NCI-H82 treated with DMSO at 0.1 percent for 48 hours (cell line): Measurements from ENCODE around the gene BSG.

Experiments
- DNase-seq: peaks from one replicate; lab custom pipeline; 2025; ENCODE audit not compliant: unreplicated experiment; lab: John Stamatoyannopoulos, UW

Gene BSG

DNA sequence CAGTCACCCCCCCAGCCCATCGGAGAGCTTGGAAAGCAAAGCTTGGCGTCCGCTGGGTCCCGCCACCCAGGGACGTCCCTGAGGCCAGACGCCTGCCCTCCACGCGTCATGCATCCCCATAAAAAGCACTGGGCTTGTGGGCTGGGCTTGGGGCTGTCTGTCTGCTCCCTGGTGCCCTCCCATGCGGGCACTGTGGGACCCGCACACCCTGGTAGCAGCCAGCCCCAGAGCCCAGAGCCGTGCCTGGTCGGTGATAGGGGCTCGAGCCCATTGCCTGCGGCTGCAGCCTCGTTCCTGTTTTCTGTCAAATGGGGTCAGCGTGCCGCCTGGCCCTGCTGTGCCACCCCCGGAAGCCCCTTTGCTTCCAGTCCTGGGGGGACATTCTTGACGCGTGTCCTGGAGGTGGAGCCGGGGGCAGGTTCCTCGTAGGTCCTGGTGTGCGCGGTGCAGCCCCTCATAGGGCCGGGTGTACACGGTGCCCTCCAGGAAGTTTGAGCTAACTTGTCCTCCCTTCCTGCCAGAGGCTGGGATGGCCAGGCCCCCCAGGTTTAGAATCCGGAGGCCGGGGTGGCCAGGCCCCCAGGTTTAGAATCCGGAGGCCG lies 32.9 kb upstream of the BSG start:
- no peak for DNase-seq

DNA sequence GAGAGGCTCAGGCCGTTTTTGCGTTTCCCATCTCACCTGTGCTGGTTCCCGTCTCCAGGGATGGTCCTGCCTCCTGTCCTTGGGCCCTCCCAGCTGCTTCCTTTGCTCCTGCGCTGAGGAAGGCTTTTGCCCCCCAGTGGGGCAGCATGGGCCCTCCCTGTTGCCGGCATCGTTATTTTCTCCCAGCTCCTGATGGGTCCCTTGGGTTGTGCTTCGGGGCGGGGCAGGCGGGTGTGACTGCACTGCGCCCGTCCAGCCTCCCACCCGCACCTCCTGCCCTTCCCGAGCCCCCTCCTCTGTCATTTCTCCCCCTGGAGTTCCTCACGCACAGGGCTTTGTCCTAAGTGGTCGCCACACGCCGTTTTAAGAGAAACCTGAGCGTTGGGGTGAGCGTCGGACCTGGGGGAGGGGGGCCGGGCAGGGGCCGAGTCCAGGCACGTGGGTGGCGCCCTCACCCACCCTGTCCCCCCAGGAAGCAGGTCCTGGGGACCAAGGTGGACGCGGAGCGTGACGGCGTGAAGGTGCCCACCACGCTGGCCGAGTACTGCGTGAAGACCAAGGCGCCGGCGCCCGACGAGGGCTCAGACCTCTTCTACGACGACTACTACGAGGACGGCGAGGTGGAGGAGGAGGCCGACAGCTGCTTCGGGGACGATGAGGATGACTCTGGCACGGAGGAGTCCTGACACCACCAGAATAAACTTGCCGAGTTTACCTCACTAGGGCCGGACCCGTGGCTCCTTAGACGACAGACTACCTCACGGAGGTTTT lies 31.3 kb upstream of the BSG start:
- no peak for DNase-seq

DNA sequence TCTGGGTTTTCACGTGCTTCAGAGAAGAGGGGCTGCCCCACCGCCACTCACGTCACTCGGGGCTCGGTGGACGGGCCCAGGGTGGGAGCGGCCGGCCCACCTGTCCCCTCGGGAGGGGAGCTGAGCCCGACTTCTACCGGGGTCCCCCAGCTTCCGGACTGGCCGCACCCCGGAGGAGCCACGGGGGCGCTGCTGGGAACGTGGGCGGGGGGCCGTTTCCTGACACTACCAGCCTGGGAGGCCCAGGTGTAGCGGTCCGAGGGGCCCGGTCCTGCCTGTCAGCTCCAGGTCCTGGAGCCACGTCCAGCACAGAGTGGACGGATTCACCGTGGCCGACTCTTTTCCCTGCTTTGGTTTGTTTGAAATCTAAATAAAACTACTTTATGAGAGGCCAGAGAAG lies 30.7 kb upstream of the BSG start:
- no peak for DNase-seq

DNA sequence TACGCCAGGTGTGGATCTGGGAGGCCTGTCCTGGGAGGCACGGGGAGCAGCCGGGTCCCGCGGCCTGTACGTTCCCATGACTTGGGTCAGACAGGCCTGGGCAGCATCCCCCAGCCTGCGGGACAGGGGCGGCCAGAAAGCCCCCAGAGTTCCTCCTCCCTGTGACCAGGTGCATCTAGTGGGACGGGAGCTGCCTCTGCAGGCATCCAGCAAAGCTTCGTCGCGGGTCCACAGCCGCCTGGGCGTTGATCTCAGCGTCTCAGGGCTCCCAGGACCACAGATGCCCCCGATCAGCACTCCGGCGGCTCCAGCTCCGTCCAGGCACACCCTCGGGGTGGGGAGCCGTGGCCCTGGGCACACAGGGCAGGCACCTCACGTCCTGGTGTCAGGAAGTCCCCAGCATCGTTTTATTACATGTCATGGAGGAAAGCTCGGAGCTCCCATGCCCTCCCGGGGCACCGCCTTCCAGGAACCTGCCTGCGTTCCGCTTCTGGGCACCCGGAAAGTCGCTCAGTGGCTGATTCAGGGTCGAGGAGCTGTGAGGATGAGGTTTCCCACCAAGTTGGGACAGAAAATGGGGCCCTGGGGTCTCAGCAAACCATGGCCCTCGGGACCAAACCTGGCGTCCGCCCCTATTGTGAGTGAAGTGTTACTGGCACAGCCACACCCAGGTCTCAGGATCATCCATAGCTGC lies 30.1 kb upstream of the BSG start:
- DNase-seq, result no peak

DNA sequence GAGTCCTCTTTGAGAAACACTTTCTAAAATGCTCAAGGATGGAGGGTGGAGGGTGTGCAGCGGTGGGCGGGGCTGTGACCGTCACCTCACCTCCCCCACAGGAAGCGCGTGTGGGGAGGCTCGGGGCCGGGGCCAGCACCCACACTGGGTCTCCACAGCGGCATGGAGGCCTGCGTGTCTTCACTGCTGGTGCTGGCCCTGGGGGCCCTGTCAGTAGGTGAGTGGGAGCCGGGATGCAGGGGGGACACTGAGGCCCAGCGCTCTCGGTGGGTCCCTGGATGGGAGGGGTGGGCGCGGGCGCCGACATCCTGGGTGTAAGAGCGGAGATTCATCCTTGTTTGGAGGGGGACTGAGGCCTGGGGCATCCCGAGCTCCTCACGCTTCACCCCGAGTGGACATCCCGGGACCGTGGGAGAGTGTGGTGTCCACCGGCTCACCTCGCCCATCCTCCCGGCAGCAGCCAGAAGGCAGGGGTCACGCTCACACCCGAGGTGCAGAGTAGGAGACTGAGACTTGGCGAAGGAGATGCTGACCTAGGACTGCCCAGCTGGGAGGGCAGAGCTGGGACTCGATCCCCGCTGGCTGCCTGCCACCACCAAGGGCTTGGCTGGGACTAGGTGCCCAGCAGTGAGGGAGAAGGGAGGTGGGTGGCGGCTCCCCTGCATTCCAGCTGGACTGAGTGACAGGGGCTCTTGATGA lies 28.3 kb upstream of the BSG start, which contains the start of gene GZMM:
TSS of gene GZMM (plus strand) at position 144 of the 699 bp plus-strand sequence. CDS start at position 163, 19 bp downstream.
- DNase-seq, result no peak

DNA sequence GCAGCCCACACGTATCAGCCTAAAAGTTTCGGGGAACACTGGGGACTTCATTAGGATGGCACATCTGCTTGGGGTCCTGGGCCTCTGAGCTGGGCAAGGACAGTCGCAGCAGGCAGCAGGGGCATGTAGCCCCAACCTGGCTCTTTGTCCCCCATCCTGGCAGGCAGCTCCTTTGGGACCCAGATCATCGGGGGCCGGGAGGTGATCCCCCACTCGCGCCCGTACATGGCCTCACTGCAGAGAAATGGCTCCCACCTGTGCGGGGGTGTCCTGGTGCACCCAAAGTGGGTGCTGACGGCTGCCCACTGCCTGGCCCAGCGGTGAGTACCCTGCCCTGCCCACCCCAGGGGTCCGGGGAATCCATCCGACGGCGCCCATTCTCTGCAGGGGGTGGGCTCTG lies 25.3 kb upstream of the BSG start:
- DNase-seq, result no peak

DNA sequence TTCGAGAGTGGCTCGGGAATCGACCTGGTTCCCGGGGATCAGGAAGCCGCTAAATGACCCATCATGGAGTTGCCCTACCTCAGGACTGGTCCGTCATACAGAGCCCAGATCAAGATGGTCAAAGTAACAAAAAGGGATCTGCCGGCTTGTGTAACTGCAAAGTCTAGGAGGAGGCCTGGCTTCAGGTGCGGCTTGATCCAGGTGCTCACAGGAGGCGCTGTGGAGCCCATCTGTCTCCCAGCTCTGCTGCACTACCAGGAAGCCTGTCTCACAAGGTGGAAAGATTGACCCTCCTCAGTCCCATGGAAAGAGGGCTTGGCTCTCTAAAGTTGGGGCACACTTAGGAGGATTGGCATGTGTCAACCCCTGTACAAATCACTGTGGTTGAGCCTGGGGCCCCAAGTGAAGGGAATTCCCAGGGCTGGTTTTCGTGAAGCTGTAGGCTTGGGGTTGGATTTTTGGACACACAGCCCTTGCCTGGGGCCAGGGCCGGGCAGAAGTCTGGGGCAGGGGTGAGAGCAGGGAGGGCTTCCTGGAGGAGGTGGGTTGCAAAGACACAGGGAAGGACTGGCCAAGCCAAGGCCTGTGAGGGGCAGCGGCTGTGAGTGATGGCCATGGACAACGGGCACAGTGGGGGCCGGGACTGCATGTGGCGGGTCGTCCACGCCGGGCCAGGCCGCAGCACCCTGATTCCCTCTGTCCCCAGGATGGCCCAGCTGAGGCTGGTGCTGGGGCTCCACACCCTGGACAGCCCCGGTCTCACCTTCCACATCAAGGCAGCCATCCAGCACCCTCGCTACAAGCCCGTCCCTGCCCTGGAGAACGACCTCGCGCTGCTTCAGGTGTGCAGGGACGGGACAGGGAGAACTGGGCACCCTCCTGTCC lies 24.3 kb upstream of the BSG start:
- no peak for DNase-seq

DNA sequence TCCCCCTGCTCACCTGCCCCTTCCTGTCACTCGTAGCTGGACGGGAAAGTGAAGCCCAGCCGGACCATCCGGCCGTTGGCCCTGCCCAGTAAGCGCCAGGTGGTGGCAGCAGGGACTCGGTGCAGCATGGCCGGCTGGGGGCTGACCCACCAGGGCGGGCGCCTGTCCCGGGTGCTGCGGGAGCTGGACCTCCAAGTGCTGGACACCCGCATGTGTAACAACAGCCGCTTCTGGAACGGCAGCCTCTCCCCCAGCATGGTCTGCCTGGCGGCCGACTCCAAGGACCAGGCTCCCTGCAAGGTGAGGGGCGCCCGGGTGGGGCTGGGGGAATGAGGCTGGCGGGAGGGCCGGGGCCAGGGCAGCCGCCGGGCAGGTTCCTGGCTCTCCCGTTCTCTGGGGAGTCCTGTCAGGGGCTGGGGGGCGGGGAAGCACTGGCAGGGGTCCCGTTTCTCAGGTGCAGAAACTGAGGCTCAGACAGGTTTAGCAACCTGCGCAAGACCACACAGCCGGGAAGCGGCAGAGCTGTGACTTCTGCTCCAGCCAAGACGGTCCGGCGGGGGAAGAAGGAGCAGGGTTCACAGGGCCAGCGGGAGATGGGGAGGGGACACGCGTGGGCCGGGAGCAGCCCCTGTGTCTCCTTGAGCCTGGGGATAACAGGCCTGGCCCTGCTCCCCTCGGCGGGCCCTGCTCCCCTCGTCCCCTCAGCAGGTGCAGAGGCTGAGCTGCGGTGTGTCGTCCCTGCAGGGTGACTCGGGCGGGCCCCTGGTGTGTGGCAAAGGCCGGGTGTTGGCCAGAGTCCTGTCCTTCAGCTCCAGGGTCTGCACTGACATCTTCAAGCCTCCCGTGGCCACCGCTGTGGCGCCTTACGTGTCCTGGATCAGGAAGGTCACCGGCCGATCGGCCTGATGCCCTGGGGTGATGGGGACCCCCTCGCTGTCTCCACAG lies 23.2 kb upstream of the BSG start:
- no peak for DNase-seq

DNA sequence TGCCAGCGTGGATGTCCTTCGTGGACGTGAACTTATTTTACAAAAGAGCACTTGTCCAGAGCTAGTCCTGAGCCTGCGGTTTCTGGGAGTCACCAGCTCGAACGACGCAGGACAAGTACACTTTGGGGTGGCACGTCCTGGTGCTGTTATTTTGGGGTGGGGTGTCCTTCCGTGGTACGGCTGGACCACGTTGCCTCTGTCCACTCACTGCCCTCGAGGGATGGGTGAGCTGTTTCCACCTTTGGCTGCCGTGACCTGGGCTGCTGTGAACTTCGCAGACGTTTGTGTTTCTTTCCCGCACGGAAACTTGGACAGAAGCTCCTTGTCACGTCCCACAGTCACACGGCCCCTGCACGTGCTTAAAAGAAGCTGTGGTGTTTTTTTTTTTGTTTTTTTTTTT lies 17.6 kb upstream of the BSG start:
- DNase-seq, result no peak

DNA sequence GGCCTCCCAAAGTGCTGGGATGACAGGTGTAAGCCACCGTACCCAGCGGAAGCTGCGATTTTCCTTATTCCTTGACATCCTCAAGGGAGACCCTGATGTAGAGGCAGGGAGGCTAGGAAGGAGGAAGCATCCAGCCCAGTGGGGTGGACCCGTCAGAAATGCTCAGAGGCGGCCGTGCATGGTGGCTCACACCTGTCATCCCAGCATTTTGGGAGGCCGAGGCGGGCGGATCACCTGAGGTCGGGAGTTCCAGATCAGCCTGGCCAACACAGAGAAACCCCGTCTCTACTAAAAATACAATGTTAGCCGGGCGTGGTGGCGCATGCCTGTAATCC lies 17.0 kb upstream of the BSG start:
- no peak for DNase-seq

DNA sequence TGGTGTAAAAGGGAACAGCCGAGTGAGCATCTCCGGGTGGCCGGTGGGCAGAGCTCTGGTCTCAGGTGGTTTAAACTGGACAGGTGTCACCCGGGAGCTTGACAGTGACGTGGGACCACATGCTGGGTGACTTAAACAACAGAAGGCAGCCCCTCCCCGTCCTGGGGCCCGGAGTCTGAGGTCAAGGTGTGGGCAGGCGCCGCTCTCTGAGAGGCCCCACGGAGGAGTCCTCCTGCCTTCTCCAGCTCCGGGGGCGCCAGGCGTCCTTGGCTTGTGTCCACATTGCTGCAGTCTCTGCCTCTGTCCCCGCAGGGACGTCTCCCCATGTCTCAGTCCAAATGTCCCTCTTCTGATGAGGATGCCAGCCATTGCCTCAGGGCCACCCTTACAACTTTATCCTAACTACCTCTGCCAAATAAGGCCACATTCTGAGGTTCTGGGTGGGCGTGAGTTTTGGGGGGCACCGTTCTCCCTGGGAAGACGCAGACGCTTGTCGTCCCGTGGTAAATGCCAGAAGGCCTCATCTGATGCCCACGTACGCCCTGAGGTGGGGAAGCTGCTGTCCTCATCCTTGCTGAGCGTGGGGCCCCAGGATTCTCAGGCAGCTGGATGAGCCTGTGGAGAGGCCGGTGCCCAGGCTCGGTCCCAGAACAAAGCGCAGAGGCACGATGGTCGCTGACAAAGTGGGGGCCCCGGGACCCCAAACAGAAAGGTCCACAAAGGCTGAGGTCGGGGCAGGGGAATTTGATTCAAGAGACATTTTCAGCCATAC lies 15.6 kb upstream of the BSG start:
- DNase-seq, result no peak

DNA sequence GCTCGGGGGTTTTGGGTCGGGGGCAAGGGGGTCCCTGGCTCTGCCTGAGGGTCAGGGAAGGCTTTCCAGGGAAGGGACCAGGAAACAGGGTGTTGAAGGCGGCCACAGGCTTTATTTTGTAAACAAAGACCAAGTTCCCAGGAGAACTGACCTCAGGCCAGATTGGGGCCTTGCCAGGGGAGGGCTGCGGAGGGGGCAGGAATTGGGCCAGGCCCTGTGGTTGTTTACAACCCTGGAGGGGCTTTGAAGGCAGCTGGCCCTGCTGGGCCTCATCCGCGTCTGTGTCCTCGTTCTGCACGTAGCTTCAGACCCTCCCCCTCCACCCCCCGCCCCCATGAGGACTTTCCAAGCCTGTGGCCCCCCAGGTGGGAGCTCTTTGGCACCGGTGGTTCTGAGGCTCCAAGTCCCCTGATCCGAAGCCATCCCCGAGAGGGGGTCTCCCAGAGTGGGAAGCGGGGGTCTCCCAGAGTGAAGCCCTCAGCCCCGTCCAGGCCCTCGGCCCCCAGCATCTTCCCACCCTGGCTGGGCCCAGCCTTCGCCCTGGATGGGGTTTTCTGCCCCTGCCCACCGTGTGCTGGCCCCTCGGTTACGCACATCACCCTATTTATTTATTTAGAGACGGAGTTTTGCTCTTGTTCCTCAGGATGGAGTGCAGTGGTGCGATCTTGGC lies 13.5 kb upstream of the BSG start:
- no peak for DNase-seq

DNA sequence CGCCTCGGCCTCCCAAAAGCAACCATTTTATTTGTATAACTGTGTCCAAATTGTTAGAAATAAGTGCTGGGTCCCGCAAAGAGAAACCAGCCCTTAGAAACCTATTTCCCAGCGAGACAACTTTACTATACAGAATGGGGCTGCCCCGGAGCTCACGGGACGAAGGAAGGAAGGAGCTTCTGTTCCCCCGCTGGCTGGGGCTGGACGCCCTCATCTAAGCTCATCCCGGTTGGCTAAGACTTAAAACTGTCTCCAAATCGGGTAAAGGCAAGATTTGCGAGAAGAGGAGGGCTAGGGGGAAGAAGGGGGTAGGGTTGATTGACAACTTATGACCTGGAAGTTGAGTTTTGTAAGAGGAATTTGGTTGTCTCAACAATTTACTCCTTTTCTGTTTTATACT lies 12.3 kb upstream of the BSG start:
- no peak for DNase-seq

DNA sequence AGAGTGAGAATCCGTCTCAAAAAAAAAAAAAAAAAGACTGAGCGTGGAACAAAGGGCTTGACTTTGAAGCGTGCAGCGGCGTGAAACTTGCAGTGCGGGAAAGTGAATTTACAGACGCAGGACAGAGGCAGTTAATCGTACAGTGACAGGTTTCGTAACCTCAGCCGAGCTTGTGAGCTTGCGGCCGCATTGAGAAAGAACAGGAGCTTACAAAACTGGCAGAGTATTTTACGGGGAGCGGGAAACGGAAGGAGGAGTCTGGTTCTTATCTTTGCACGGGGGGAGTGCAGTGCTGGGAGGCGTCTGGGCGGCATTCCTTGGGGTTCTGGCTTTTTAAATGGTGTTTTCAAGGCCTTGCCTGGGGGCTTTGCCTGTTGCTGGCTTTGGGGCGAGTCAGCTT lies 6.0 kb upstream of the BSG start:
- no peak for DNase-seq

DNA sequence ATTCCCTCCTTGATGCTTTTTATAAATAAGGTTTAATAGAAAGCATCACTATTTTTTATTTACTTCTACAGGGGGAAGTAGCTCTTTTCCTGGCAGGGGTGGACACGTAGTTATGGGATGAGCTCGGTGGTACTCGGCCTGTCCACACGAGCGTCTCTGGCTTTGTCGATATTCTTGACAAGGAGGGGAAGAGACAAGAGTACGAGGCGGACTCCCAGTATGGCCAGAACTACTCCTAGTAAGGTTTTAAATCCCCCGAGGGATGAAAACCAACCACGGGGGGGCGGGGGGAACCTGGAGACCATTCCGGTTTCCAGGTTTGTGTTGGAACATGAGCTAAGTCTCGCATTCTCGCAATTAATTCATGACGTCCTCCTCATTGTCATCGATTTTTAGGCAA lies 5.6 kb upstream of the BSG start:
- no peak for DNase-seq

DNA sequence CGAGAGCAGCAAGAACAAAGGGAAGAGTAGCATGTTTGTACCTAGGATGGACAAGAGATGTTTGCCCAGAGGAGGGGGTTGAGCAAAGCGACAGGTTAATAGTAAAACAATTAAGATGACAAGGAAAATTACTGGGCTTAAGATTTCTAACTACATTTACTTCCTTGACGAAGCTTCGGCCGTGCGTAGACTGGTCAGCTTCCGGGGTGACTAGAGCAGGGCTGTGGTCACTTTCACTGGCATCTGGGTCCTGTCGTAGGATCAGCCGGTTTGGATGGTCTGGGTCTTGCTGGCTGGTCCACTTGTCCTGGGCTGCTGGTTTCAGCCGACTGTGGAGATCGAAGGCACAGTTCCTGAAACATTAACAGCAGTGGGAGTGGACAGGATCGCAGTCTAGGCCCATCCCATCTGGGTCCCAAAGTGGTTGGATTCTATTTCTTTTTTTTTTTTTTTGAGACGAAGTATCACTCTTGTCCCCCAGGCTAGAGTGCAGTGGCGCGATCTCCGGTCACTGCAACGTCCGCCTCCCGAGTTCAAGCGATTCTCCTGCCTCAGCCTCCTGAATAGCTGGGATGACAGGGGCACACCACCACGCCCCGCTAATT lies 5.0 kb upstream of the BSG start:
- DNase-seq, result no peak

DNA sequence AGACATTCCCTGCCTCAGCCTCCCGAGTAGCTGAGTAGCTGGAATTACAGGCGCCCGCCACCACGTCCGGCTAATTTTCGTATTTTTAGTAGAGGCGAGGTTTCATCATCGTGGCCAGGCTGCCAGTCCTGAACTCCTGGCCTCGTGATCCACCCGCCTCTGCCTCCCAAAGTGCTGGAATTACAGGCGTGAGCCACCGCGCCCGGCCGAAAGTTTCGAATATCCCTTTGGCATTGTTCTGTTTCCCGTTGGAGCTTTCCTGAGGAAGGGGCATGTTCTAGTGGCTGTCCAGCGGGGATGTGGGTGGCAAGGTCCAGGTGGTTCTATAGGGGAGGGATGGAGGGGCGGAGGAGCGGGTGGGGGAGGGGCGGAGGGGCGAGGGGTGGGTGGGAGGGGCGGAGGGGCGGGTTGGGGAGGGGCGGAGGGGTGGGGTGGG lies 2.1 kb upstream of the BSG start:
- DNase-seq, result no peak
